ENCODE measurements around the gene NINL. TPM values are rescaled to one million over a fixed set of nuclear protein-coding genes. Genes with fewer than 3 reads are reported as not detected.

Gene NINL
- 46.6 TPM for total RNA-seq

GRCh38 chr20:25584905-25585704 lies at the start of gene NINL:
TSS of gene NINL (minus strand) at chr20:25585531. CDS start at chr20:25526587, 58,944 bp downstream.

DNA sequence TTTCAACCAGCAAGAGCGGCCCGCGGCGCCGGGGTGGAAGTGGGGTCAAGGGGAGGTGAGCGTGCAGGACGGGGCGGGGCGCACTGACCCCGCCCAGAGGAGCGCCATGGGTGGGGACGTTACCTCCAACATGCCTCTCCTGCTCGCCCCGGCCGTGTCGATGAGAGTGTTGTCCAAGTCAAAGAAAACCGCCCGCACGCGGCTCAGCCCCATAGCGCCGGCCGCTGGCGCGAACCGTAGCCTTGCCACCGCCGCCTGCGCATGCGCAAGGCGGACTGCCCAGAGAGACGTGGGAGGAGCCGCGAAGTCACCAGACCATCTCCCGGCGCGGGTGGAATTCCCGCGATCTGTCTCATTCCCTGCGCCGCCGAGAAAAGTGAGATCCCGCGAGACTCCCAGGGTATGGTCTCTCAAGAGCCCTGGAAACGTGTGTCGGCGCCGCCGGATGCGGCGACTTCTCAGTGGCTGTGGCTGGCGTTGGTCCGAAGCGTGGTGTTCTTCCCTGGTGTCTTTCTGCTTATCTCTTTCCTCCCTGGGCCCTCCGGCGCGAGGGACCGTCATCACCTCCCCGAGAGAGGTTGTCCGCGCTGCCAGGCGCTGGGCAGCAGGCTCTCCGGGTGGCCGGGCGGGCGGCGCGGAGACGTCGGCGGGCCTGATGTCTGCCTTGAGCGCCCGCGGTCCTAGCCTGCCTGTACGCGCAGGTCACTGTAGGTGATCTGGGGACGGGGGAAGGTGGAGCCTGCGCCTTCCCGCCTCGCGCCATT lies 38.6 kb upstream of the NINL start, which contains the start of gene NANP:
Gene NANP (minus strand): TSS at position 279 of the 764 bp plus-strand sequence. CDS start 66 bp downstream, at position 213.

DNA sequence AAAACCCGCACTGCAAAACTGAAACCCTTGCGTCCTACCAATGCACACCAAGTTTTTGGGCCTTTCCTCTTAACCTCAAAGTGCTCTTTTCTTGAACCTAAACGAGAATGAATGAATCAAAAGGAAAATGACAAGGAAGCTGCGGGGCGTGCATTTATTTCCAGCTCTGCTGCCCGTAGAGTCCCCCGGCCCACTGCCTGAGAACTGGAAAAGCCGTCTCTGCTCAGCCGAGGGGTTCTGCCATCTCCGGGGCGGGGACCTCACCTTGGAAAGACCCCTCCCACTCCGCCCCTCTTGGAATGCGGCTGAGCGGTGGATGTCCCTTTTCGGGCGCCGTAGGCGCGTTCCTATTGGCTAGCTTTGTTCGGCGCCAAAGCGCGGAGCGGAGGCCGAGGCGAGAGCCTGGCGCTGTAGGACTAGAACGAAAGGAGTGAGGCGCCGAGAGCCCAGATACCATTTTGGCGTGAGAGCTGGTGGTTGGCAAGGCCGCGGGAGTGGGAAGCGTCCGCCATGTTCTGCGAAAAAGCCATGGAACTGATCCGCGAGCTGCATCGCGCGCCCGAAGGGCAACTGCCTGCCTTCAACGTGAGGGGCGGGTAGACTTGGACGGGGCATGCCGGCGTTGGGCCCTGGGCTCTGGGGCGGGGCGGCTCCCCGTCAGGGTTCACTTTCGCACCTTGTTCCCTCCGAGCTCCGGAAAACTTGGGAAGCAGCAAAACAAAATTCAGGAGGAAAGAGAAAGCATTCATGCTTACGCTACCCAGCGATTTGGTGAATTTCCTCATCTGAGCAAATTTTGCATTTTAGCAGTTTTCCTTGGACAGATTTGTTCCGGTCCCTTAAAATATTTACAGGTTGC lies 177.8 kb downstream of the NINL start, which contains the start of gene GINS1:
Gene GINS1 (plus strand): TSS at position 363 of the 859 bp plus-strand sequence. CDS start 148 bp downstream, at position 511.

Small RNA genes lying within 50 kb of the gene (small RNA-seq; reads per million reads assigned to genes)
- gene RNU6ATAC17P (ENCODE audit: low replicate concordance) = not detected

Other genes starting within 250 kb of the NINL start
- gene ABHD12, start 194.7 kb downstream of the NINL start, total RNA-seq = 51.6 TPM
- 6.9 TPM for gene GINS1, start 177.9 kb downstream of the NINL start, total RNA-seq
- gene NANP, start 38.5 kb upstream of the NINL start, total RNA-seq = 6.6 TPM
- gene ZNF337, start 111.3 kb upstream of the NINL start, total RNA-seq = 79.2 TPM

All from parietal lobe (tissue), 2 donors.